ENCODE results near the gene CEP162.

DNA sequence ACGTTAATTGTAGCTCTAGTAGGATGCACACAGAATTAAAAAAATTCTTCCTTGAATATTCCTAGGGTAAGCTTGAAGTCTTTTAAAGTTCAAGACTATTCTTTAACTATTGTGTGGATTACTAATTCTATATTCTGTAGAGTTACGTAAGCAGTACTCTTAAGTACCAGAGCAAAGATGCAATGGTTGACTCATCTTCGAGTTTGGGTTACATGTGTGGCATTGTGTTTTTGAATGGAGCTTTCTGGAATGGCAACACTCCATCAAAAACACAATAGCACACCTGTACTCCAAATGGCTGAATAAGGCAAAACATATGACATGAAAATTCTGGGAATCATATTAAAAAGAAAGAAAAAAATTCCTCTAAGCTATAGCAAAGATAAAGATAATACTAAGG, 33.5 kb upstream of the CEP162 start:
- TF ChIP-seq, protein P1, sequence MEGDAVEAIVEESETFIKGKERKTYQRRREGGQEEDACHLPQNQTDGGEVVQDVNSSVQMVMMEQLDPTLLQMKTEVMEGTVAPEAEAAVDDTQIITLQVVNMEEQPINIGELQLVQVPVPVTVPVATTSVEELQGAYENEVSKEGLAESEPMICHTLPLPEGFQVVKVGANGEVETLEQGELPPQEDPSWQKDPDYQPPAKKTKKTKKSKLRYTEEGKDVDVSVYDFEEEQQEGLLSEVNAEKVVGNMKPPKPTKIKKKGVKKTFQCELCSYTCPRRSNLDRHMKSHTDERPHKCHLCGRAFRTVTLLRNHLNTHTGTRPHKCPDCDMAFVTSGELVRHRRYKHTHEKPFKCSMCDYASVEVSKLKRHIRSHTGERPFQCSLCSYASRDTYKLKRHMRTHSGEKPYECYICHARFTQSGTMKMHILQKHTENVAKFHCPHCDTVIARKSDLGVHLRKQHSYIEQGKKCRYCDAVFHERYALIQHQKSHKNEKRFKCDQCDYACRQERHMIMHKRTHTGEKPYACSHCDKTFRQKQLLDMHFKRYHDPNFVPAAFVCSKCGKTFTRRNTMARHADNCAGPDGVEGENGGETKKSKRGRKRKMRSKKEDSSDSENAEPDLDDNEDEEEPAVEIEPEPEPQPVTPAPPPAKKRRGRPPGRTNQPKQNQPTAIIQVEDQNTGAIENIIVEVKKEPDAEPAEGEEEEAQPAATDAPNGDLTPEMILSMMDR (IDR thresholded peaks at IDR 0.05), result no peak
- no peak for TF ChIP-seq EZH2 (IDR thresholded peaks at IDR 0.05; ENCODE audit: borderline replicate concordance, insufficient read depth, low read depth, low read length, poor library complexity, severe bottlenecking)
